SK-N-MC (cell line): ENCODE measurements around the gene SLCO3A1.

ENCODE experiments used
- EZH2 ChIP-seq: fragments of 200-600 bp; sonication (generic); IDR thresholded peaks from one replicate; pipeline ENCODE4 v1.6.1; 2017; ENCODE audit warnings: antibody characterized with exemption
- FOXP2 ChIP-seq: optimal IDR thresholded peaks from 2 replicates; pipeline ENCODE3; 2011; ENCODE audit warnings: mild to moderate bottlenecking, moderate library complexity; ENCODE audit not compliant: insufficient read depth; ENCODE audit errors: extremely low read length, control extremely low read depth
- POLR2AphosphoS5 ChIP-seq: IDR thresholded peaks from 2 replicates; pipeline ENCODE4 v1.6.1; 2012; ENCODE audit warnings: mild to moderate bottlenecking, low read depth, low read length, borderline replicate concordance

DNA sequence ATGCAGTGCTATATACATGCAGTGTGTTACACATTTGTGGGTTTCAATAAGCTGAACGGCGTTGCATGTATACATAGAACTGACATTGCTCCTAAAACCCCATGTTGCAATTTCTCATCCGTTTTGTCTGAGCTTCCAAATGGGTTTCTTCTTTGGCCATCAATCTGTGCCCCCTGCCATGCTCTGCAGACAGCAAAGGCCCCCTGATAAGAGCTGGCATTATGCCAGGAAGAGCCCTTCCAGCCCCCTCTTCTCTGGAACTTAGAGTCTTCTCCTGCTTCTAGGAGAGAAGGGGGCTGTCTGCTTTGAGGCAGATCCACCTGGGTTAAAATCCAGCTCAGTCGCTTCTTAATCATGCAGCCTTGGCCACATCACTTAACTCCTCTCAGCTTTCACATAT is 254.0 kb downstream of the SLCO3A1 start:
- TF ChIP-seq EZH2 (no peak), POLR2AphosphoS5 (no peak), FOXP2 (no peak)
